ENCODE results near the gene ETFA.

Gene ETFA

GRCh38 chr15:76340198-76340802, 29.0 kb upstream of the ETFA start:
- no peak for DNase-seq

- DNase-seq: no peak
These were observed 28.3 kb upstream of the ETFA start for GRCh38 chr15:76339305-76340197.

GRCh38 chr15:76338486-76339304, 27.4 kb upstream of the ETFA start:
- no peak for DNase-seq

- no peak for DNase-seq
These were observed 26.6 kb upstream of the ETFA start for GRCh38 chr15:76337696-76338485.

- DNase-seq: no peak
These were observed 25.9 kb upstream of the ETFA start for GRCh38 chr15:76337059-76337695.

- DNase-seq: peak; percentile 55
These were observed 25.2 kb upstream of the ETFA start, which contains the start of gene ISL2 for GRCh38 chr15:76336254-76337058. Gene ISL2 (plus strand): TSS chr15:76336773. CDS start chr15:76336884, 111 bp downstream.

GRCh38 chr15:76335307-76336253, 24.3 kb upstream of the ETFA start:
- no peak for DNase-seq

- no peak for DNase-seq
These were observed 23.4 kb upstream of the ETFA start for GRCh38 chr15:76334438-76335306.

- no peak for DNase-seq
These were observed 22.6 kb upstream of the ETFA start for GRCh38 chr15:76333720-76334437.

GRCh38 chr15:76333309-76333708, 22.0 kb upstream of the ETFA start:
- DNase-seq: no peak

GRCh38 chr15:76332796-76333195, 21.5 kb upstream of the ETFA start:
- DNase-seq: no peak

- no peak for DNase-seq
These were observed 18.9 kb upstream of the ETFA start for GRCh38 chr15:76330080-76330680.

GRCh38 chr15:76328958-76329357, 17.7 kb upstream of the ETFA start:
- no peak for DNase-seq

GRCh38 chr15:76328106-76328696, 16.9 kb upstream of the ETFA start:
- no peak for DNase-seq

GRCh38 chr15:76327191-76328105, 16.2 kb upstream of the ETFA start:
- no peak for DNase-seq

GRCh38 chr15:76325704-76326103, 14.4 kb upstream of the ETFA start:
- no peak for DNase-seq
